ENCODE data around the gene PRTFDC1.

DNA sequence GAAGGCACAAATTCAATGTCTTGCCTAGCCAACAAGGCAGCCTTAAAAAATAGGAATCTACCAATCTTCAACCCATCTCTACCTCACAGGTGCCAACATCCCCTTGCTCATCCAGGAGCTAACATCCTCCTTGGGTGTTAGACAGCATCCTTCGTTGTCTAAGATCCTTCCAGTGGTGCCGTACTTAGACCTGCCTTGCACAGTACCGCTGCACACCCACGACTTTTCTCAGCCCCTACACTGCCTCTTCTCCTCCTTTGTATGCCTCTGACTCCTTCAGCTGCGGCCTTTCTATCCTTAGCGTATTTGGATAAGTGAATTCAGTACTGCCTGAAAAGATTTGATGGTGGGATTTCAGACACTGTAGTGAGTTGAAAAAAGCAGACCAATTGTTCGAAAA is 15.9 kb upstream of the PRTFDC1 start:
- TF ChIP-seq POLR2A (IDR thresholded peaks at IDR 0.05) (no peak), CTCF (IDR thresholded peaks at IDR 0.05) (no peak)

Data from esophagus squamous epithelium (tissue), 4 donors.